ENCODE measurements around the gene CCDC159. TPM values are rescaled to one million over a fixed set of nuclear protein-coding genes. Genes with fewer than 3 reads are reported as not detected.
A peak's percentile ranks its signal among the peaks of the same experiment; 100 is the strongest.
"Not testable (repeated sequence)": the region's sequence is repeated elsewhere in the genome, so short reads cannot be mapped to it uniquely, and the experiment has no call there.

Gene CCDC159
- total RNA-seq, 1 donor from 2014 or later = 6.8 TPM

DNA sequence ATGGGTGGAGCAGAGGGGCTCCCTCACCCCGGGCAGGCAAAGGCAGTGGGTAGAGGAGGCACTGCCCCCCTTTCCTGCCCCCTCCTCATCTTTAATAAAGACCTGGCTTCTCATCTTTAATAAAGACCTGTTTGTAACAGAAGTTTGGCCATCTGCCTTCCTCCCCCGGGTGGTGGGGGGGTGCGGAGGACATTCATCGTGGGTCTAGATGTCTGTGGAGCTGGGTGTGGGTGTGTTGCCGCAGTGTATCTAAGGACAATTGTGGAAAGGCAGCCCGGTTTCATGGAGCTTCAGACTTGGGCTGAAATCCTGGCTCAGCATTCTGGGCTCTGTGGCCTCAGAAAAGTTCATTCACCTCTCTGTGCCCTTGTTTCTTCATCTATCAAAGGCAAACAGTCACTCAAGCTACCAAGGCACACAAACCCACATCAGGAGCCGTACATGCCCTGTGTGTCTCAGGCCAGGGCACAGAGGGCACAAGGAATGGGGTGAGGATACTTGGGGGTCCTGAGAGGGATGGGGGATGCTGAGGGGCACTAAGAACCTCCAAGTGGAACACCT, 19.3 kb downstream of the CCDC159 start:
- DNase-seq (ENCODE audit: low read depth) = no peak

DNA sequence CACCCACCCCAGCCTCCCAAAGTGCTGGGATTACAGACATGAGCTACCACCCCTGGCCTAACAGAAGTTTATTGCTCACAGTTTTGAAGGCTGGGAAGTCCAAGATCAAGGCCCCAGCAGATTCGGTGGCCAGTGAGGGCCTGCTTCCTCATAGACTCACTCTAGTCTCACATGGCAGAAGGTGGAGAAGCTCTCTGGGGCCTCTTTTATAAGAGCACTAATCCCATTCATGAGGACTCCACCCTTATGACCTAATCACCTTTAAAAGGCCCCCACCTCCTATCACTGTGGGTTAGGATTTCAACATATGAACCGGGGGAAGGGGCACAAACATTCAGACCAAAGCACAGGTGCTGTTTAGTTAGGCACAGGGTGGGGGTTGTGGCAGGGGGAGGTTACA, 21.2 kb downstream of the CCDC159 start:
- no peak for DNase-seq (ENCODE audit: low read depth)

DNA sequence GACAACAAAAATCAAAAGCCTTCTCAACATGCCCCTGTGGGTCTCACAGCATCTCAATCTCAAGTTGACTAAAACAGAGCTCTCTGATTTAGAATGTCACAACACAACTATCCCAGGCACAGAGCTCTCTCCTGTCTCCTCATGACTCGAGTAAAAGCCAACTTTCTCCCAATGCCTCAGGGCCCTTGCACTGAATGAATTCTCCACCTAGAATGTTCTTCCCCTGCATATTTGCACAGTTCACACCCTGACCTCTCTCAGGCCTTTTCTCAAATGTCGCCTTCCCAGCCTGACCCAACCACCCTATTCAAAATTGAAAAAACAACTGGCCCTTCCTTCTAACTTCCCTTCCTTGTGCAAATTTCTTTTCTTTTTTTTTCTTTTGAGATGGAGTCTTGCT, 24.4 kb downstream of the CCDC159 start:
- DNase-seq (ENCODE audit: low read depth) = no peak

DNA sequence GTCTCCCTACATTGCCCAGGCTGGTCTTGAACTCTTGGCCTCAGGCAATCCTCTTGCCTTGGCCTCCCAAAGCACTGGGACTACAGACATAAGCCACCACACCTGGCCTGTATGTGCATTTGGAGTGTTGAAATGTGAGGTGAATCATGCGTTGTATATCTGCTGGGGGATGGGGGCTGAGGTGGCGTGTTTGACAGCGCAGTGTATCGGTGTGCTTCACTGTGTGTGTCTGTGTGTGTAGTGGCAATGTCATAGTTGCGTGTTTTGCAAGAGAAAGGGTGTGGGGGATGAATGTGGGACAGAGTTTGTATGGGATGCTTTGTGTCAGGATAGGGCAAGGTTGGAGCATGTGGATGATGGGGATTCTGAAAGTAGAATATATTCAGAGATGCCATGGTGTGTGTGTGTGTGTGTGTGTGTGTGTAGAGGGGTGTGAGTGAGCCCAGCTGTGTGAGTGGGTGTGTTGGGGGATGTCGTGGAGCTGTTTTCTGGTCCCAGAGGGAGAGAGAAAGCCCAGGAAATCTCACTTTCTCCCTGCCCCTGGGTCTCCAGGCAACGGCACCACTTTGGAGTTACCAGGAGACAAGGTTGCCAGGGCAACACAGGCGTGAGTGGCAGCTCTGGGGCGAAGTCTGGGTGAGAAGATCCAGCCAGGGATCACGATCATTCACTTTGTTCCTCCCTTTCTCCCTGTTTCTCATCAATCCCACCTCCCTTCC, 27.0 kb downstream of the CCDC159 start:
- no peak for DNase-seq (ENCODE audit: low read depth)

DNA sequence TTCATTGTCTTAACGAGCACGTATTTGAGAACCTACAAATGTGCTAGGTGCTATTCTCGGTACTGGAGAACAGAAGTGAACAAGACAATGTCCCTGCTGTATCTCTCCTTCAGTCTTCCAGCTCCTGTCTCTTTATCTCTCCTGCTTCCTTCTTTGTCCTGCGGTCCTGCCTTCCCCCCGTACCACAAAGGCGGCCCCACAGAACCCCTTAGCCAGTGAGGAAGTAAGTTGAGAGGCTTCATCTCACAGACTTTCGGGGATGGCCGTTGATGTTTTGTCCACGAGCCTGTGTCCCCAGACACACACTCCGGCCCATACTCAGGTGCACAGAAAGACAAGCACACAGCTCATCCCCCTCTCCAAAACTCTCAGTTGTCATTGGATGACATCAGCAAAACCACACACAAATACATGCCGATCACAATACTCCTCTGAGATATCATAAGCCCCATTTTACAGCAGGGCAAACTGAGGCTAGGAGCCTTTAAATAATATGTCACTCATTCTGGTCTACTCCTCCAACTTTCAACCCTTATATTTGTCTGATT, 27.6 kb downstream of the CCDC159 start:
- no peak for DNase-seq (ENCODE audit: low read depth)

DNA sequence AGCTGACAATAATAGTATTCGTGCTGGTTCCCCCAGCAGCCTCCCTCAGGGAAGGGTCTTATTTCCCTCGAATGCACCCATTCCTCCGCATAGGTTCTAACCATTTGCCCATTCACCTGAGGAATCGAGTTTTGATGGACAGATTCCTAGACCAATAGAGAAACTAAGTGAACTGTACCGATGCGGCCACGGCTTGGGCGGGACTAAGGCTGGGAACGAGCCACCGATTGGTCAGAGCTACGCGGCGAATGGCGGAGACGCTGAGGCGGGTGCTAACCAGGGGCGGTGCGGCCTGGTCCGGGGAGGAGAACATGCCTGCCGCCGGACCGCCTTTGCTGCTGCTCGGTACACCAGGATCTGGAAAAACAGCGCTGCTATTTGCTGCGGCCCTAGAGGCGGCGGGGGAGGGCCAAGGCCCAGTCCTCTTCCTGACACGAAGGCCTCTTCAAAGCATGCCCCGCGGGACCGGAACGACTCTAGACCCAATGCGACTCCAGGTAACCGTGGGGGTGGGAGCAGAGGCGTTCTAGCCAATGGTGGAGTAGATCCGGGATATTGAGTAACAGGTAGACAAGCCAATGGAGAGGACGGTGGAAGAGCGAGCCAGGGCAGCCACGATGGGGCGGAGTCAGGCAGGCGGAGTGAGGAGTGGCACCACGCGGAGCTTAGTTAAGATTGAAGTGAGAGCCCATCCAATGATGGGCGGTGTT, 28.3 kb downstream of the CCDC159 start, which contains the start of gene SWSAP1:
Gene SWSAP1 (plus strand): TSS at position 234 of the 710 bp plus-strand sequence. CDS start 15 bp downstream, at position 249.
- peak; percentile 99 for DNase-seq (ENCODE audit: low read depth)

DNA sequence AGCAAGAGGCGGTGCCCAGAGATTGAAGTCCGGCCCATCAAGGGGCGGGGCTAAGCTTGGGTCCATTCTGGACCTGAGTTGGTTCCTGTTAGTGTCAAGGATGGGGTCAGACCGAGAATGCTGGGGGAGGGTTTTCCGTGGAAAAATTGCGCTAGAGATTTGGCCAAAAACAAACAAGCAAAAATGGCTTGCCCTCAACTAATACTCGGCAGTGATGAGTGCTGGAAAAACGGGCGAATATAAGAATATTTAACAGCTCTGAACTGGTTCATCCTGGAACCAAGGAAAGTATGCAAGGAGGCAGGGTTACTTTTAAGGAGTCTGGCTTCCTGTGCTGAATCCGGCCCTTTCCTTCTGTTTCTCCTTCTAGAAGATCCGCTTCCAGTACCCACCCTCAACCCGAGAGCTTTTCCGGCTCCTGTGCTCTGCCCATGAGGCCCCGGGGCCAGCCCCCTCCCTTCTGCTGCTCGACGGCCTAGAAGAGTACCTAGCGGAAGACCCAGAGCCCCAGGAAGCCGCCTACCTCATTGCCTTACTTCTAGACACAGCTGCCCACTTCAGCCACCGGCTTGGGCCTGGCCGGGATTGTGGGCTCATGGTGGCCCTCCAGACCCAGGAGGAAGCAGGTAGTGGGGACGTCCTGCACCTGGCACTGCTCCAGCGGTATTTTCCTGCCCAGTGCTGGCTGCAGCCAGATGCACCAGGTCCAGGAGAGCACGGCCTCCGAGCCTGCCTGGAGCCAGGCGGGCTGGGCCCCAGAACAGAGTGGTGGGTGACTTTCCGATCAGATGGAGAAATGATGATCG, 29.0 kb downstream of the CCDC159 start:
- DNase-seq (ENCODE audit: low read depth) = no peak

- DNase-seq (ENCODE audit: low read depth) = peak; percentile 88
Observed at GRCh38 chr19:11377237-11377636, 30.9 kb downstream of the CCDC159 start.

GRCh38 chr19:11377756-11378155, 31.4 kb downstream of the CCDC159 start:
- no peak for DNase-seq (ENCODE audit: low read depth)

DNA sequence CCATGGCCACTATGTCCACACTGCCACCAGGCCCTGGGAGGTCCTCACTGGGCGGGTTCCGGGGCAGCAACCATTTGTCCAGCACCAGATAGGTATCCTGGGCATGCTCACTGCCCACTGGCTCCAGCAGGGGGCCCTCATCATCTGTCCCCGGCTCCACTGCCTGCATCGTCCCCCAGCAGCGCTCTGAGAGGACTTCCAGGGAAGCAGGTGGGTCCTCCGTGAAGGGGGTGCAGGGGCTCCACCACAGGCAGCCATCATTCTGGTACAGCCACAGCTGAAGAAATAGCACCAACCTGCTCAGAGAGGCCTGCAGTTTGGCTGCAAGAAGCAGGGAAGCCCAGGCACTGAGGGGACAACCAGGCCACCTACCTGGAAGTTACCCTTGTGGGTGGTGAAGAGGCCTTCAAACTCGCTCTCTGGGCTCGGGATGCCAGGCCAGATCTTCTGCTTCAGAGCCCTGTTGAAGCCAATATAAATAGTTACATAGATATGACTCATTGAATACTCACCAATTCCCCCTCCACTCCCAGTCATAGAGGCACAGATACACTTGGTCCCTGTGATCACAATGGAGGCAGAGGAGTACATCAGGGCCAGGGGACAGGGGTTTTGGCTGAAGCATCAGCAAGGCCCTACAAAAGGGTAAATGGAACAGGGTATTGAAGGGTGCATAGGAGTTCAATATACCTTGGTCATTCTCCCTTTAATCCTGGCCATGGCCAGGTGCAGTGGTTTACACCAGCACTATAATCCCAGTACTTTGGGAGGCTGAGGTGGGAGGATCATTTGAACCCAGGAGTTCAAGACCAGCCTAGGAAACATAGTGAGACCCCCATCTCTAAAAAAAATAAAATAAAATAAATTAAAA, 32.2 kb downstream of the CCDC159 start:
- DNase-seq (ENCODE audit: low read depth) = peak; percentile 78

DNA sequence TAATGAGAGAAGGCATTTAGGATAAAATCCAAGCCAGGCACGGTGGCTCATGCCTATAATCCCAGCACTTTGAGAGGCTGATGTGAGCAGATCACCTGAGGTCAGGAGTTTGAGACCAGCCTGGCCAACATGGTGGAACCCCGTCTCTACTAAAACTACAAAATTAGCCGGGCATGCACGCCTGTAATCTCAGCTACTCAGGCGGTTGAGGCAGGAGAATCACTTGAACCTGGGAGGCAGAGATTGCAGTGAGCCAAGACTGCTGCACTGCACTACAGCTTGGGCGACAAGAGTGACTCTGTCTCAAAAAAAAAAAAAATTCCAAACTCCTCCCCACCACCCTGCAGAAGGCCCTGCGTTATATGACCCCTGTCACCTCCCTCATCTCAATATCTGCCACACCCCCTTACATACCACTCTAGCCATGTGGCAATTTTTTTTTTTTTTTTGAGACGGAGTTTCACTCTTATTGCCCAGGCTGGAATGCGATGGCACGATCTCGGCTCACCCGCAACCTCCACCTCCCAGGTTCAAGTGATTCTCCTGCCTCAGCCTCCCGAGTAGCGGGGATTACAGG, 33.0 kb downstream of the CCDC159 start:
- not testable (repeated sequence) for DNase-seq (ENCODE audit: low read depth)

DNA sequence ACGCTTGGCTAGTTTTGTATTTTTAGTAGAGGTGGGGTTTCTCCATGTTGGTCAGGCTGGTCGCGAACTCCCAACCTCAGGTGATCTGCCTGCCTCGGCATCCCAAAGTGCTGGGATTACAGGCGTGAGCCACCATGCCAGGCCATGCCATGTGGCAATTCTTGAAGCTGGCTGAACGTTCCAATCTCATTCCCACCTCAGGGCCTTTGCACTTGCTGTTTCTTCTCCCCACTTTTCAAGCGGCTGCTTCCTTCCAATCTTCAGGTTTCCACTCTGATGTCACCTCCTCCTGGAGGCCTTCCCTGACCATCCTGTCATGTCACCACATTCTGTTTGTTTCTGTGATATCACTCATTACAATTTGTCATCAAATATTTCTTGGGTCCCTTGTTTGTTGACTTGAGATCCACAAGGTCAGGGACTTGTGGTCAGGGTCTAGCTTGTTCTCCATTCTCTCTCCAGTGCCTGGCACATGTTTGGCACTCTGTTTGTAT, 33.6 kb downstream of the CCDC159 start:
- DNase-seq (ENCODE audit: low read depth) = no peak

- peak; percentile 91 for DNase-seq (ENCODE audit: low read depth)
Observed at GRCh38 chr19:11380653-11381537, 34.6 kb downstream of the CCDC159 start.

- DNase-seq (ENCODE audit: low read depth) = no peak
Observed at GRCh38 chr19:11382898-11383705, 36.8 kb downstream of the CCDC159 start.

DNA sequence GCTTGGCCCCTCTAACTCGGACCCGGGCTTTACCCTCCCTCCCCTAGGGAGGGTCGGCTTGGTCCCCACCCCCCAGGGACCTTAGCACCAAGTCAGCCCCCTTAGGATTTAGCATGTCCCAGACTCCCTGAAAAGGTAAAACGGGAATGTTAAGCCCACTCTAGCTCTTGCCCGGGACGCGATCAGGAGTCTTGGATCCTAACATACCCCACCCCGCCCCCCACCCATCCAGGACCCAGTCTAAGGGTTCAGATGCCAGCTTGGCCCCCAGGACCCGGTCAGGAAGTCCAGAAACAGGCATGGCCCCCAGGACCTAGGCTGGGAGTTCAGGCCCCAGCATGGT, 37.4 kb downstream of the CCDC159 start:
- no peak for DNase-seq (ENCODE audit: low read depth)

DNA sequence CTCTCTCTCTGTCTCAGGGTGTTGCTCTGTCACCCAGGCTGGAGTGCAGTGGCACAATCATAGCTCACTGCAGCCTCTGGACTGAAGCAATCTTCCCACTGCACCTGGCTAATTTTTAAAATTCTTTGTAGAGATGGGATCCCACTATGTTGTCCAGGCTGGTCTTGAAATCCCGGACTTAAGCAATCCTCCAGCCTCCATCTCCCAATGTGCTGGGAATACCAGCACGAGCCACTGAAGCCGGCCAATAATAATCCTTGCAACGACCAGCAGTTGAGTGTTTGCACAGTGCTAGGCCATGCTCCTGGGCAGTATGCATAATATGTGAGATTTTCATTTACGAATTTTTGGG, 38.4 kb downstream of the CCDC159 start:
- DNase-seq (ENCODE audit: low read depth) = no peak

DNA sequence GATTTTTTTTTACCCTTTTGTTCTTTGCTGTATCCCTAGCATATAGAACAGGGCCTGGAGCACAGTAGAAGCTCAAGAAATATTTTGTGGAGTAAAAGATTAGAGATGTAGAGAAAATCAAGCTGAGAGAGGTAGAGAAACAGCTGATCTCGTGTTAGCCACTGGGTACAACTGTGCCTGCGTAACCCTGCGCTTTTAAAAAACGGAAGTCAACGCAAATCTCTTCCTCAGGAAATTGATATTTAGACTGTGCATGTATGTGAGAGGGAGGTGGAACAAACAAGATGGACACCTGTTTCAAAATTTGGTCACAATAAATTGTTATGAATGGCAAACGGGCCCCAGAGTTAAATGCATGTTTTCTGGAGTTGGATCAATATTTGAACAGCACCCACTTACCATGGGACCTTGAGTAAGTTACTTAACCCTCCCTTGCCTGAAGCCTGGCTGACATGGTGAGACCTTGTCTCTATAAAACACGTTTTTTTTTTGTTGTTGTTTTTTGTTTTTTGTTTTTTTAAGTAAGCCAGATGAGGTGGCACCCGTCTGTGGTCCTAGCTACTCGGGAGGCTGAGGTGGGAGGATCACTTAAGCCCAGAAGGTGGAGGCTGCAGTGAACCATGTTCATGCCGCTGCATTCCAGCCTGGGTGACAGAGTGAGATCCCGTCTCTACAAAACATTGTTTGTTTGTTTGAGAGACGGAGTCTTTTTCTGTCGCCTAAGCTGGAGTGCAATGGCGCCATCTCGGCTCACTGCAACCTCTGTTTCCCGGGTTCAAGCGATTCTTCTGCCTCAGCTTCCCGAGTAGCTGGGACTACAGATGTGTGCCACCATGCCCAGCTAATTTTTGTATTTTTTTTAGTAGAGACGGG, 41.1 kb downstream of the CCDC159 start:
- DNase-seq (ENCODE audit: low read depth) = no peak

GRCh38 chr19:11390359-11390758, 44.0 kb downstream of the CCDC159 start:
- no peak for DNase-seq (ENCODE audit: low read depth)

All from renal cortical epithelial cell (primary cell).